ENCODE measurements around the gene CHST11.
A peak's percentile ranks its signal among the peaks of the same experiment; 100 is the strongest.

Gene CHST11

GRCh38 chr12:104683831-104684503 lies 227.2 kb downstream of the CHST11 start:
- no peak for DNase-seq

DNA sequence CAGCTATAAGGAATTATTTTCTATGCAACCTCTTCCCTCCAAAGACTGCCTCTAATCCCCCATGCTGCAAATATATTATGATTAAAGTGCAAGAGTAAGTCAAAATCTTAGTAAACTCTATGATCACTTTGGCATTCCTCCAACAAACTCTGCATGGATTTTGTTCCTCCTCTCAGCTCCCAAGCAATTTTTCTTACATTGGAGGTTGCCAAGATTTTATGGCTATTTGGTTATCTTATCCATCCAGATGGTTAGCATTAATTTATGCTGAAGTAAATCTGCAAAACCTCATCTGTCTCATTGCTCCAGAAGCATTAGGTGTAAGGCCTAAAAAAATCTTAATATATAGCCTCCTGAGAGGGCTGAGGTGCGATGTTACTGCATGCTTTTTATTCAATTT lies 228.1 kb downstream of the CHST11 start:
- no peak for DNase-seq

DNA sequence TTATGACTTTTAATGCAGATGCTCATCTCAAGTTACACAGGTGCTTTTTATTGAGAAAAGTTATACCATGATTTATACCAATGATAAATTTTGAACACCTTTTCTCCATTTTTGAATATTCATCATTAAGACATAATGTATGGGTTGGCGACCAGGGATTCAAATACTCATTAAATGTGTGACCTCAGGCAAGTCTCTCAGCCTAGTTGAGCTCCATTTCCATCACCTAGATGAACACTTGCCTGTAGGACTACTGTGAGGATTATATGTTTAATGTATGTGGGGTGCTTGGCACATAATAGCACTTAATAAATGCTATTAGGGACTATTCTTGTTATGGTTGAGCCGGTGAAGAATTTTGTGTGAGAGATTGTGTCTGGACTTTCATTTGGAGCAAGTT lies 228.6 kb downstream of the CHST11 start:
- no peak for DNase-seq

DNA sequence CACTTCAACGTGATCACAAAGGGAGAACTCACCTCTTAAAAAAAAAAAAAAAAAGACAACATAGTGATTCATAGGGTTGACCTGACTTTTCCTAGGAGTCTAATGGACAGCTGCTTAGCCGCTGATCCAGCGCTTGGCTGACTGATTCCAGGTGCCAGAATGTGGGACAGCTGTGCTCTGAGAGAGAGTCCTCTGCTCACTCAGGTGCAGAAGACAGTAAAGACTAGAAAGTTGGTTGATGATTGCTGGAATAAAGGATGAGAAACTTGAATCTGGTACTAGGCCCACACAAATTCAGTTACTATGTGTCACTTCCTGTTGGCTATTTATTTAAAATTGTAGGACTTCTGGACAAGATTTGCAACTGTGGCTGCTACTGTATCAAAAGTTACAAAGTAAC lies 229.4 kb downstream of the CHST11 start:
- no peak for DNase-seq

- peak; percentile 44 for DNase-seq
Observed at GRCh38 chr12:104687823-104688573, 231.2 kb downstream of the CHST11 start.

DNA sequence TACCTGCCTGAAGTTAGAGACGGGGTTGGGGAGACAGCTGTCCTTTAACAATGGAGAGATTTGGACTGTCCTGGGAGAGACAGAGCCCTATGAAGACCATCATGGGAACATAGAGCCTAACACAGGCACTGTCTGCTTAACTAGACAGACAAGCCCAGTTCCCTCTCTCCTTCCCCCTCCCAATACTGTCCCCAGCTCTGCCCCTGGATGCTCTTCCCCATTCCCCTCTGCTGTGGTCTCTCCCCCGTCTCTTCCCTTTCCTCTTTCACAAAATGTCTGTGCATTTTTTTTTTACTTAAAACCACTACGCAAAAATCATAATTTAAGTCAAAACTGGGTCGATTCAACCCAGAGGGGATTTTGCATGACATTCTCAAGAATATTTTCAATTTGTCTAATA lies 232.9 kb downstream of the CHST11 start:
- DNase-seq, result no peak

- DNase-seq, result no peak
Observed at GRCh38 chr12:104691721-104692556, 235.2 kb downstream of the CHST11 start.

GRCh38 chr12:104692557-104693218 lies 235.9 kb downstream of the CHST11 start:
- no peak for DNase-seq

DNA sequence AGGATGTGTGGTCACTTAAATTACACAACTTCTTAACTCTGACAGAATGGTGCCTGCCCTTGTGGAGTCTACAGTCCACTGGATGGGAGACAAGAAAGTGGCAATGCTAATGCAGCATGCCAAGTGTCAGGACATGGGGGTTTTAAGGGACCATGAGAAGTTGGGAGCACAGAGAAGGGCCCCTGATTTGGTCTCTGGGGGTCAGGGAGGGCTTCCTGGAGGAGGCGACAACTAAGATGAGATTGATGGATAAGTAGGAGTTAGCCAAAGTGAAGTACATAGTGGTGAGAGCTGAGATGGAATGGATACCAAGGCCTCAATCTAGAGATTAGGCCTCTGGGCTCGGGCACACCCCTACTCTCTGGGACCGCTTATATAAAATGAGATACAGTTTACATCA lies 236.7 kb downstream of the CHST11 start:
- DNase-seq, result no peak

GRCh38 chr12:104694161-104694560 lies 237.4 kb downstream of the CHST11 start:
- DNase-seq, result no peak

GRCh38 chr12:104694711-104695110 lies 238.0 kb downstream of the CHST11 start:
- DNase-seq, result no peak

GRCh38 chr12:104695453-104696148 lies 238.9 kb downstream of the CHST11 start:
- peak; percentile 55 for DNase-seq

DNA sequence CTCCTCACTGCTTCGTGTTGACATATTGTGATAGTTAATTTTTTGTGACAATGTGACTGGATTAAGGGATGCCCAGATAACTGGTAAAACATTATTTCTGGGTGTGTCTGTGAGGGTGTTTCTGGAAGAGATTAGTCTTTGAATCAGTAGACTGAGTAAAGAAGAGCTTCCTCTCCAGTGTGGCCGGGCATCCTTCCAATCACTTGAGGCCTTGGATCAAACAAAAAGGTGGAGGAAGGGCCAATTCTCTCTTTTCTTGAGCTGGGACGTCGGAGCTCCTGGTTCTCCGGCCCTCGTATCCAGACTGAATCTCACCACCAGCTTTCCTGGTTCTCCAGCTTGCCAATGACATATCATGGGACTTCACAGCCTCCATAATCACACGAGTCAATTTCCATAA lies 240.4 kb downstream of the CHST11 start:
- DNase-seq, result no peak

DNA sequence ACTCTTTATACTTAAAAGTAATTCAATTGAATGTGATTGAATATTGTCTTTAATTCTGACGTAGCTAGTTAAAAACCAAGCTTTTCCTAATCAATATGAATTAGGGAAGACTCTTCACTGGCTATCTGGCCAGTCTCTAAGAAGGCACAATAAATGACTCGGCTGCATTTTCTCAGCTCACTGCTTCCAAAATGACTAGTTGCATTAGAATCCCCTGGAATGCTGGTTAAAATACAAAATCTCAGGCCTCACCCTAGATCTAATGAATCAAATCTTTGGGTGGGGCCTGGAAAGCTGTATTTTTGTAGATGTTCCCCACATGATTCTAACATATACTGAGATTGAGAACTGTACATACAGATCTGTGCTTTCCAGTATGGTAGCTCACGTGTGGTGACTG lies 242.1 kb downstream of the CHST11 start:
- no peak for DNase-seq

- DNase-seq, result no peak
Observed at GRCh38 chr12:104699489-104700190, 242.9 kb downstream of the CHST11 start.

- no peak for DNase-seq
Observed at GRCh38 chr12:104700324-104700723, 243.6 kb downstream of the CHST11 start.

DNA sequence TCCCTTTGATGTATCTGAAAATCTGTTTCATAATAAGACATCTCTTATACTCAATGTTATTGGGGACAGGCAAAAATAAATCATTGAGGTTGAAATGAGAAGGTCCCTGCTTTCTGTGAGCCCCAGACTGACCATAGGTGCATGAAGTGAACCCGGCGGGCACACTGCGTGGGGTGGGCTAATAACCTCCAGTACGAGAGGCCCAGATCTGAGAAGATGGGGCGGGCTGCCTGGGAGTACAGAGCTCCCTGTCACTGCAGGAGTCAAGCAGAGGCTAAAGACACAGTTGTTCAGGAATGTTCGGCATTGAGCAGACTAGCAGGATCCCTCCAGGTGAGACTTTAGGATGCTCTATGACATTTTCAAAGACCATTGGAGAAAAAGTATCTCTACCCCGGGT lies 244.6 kb downstream of the CHST11 start:
- no peak for DNase-seq

- no peak for DNase-seq
Observed at GRCh38 chr12:104701756-104702155, 245.0 kb downstream of the CHST11 start.

DNA sequence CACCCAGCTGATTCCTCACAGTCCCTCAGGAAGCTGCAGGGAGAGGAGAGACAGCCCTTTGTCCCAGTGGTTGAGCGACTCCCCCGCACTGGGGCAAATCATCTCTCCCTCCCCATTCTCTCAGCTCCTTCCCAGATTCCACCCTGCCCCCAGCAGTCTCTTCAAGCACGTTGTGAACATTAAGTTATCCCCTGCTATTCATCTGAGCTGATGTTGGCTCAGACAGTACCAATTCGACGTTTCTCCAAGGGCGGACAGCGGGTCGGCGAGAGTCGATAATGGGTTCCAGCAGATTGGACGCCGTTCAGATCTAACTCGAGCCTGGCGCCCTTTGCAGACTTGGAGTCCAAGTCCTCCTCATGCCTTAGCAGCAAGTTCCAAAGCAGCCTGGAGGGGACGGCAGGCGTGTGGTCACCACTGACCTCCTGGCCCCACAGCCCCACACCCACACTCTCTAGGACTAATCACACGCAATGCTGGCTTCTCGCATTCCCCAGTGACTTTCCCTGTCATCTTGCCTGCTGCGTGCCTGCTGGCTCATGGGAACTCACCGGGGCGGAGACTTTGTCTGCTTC lies 245.9 kb downstream of the CHST11 start:
- no peak for DNase-seq

DNA sequence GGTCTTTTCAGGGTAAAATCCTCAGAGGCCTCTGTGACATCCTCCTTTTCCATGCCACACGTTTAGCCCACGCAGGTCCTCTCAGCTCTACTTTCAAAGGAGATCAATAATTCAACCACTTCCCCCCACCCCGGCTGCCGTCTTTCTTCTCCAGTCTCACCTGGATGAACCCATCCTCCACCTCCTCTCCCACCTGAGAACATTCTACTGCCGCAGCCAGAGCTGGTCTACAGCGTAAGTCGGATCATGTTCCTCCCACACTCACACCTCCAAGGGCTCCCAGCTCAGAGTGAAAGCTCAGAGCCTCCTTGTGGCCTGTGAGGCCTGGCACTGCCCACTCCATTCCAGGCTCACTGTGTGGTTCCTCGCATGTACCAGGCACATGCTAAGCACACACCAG lies 246.6 kb downstream of the CHST11 start:
- no peak for DNase-seq

DNA sequence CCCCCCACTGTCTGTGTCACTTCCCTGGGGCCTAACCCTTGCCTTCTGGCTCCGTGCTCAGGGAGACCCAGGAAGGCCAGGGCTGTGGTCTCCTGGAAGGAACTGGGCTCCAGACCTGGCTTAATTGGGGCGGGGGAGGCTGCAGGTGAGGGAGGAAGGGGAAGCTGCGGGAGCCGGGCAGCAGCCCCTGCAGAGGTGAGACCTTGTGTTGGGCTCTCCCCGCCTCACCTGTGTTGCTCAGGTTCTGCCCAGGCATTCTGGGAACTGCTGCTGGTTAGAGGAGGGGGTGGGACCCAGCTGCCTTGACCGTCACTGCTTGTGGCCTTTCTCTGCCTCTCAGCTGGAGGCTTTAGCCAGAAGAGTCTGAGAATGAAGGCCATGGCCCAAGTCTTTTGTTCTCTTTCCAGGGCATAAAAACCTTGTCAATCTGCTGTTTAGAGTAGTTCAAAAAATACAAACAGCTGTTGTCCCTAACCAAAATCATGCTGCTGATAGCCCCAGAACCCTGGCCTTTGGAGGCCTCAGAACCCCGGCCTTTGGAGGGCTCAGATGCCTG lies 247.6 kb downstream of the CHST11 start:
- DNase-seq, result no peak
